Neural crest cell (in vitro differentiated cells): ENCODE results near the gene MAP2K1. TPM values are rescaled to one million over a fixed set of nuclear protein-coding genes. Genes with fewer than 3 reads are reported as not detected.
A peak's percentile ranks its signal among the peaks of the same experiment; 100 is the strongest.

ENCODE experiments used
- DNase-seq: peaks from one replicate; pipeline ENCODE4 v3.0.0; 2021; ENCODE audit warnings: low read depth, mixed read lengths, low spot score
- H3K27ac Mint-ChIP-seq: one replicate; pipeline ENCODE4 v1.8.0; 2021; ENCODE audit warnings: mild to moderate bottlenecking, mixed read lengths; ENCODE audit not compliant: unreplicated experiment
- H3K27me3 Mint-ChIP-seq: 2 replicates; pipeline ENCODE4 v1.8.0; 2021; ENCODE audit warnings: low read depth, mild to moderate bottlenecking, mixed read lengths
- H3K36me3 Mint-ChIP-seq: 2 replicates; pipeline ENCODE4 v1.8.0; 2021; ENCODE audit warnings: low read depth, mild to moderate bottlenecking, mixed read lengths
- H3K4me1 Mint-ChIP-seq: 2 replicates; pipeline ENCODE4 v1.8.0; 2021; ENCODE audit warnings: mixed read lengths
- H3K4me3 Mint-ChIP-seq: one replicate; pipeline ENCODE4 v1.8.0; 2021; ENCODE audit warnings: mild to moderate bottlenecking, mixed read lengths
- H3K9me3 Mint-ChIP-seq: 2 replicates; pipeline ENCODE4 v1.8.0; 2021; ENCODE audit warnings: mixed read lengths
- total RNA-seq: library from RNA; stranded (reverse); gene quantifications from 2 replicates; pipeline ENCODE4 v1.2.1, GENCODE V29; 2021
- TF ChIP-seq, protein P1 (sequence below): fragments of 200-600 bp; sonication (generic); conservative IDR thresholded peaks from 2 replicates; pipeline ENCODE4 v1.5.0; 2021; ENCODE audit warnings: antibody characterized with exemption, mild to moderate bottlenecking

The MAP2K1 gene
- total RNA-seq, 1 donor from 2014 or later: 43.3 TPM

DNA sequence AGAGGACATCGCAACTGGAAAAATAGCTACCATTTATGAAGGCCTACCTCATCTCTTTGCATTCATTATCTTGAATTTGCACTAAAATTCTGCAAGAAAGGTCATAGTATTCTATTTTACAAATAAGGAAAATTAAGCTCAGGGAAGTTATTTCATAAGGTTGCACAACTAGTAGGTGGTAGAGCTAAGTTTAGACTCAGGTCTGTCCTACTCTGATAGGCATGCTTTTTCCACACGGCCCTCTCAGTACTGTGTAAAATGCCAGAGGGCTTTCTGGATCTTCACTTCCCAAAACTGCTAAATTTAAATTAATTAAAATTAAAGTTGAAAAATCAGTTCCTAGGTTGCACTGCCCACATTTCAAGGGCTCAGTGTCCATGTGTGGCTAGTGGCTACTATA lies 18.3 kb downstream of the MAP2K1 start:
- H3K36me3 Mint-ChIP-seq: no peaks in the 10 kb centered on the region
- H3K27me3 Mint-ChIP-seq: no peaks in the 10 kb centered on the region
- H3K4me3 Mint-ChIP-seq: peak overlapping the region; percentile 27
- TF ChIP-seq, protein P1, sequence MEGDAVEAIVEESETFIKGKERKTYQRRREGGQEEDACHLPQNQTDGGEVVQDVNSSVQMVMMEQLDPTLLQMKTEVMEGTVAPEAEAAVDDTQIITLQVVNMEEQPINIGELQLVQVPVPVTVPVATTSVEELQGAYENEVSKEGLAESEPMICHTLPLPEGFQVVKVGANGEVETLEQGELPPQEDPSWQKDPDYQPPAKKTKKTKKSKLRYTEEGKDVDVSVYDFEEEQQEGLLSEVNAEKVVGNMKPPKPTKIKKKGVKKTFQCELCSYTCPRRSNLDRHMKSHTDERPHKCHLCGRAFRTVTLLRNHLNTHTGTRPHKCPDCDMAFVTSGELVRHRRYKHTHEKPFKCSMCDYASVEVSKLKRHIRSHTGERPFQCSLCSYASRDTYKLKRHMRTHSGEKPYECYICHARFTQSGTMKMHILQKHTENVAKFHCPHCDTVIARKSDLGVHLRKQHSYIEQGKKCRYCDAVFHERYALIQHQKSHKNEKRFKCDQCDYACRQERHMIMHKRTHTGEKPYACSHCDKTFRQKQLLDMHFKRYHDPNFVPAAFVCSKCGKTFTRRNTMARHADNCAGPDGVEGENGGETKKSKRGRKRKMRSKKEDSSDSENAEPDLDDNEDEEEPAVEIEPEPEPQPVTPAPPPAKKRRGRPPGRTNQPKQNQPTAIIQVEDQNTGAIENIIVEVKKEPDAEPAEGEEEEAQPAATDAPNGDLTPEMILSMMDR: no peak
- H3K9me3 Mint-ChIP-seq: no peaks in the 10 kb centered on the region
- H3K27ac Mint-ChIP-seq: peak overlapping the region; percentile 48
- peaks cover 79% of the 10 kb centered on the region for H3K4me1 Mint-ChIP-seq
- no peak for DNase-seq

DNA sequence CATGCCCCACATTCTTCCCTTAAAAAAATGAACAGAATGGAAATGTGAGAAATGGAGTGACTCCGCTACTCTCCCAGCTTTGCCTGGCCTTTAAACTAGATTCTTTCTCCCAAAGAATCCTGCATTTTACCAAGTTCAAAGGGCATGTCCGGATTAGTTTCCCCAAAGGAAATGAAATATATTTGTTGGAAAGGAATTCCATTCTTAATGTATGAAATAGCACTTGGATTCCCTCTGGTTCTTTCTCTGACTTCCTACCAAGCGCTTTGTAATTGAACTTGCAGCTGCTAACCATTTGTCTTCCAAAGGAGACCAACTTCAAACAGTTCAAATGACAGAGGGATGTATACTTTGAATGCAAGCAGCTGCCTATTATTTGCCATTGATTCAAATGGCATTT lies 18.9 kb downstream of the MAP2K1 start:
- Mint-ChIP-seq H3K4me1 (peaks cover 81% of the 10 kb centered on the region), H3K36me3 (no peaks in the 10 kb centered on the region), H3K27me3 (no peaks in the 10 kb centered on the region), H3K9me3 (no peaks in the 10 kb centered on the region), H3K4me3 (peak overlapping the region; percentile 16), H3K27ac (no peak overlapping the region)
- TF ChIP-seq, protein P1: no peak
- no peak for DNase-seq

DNA sequence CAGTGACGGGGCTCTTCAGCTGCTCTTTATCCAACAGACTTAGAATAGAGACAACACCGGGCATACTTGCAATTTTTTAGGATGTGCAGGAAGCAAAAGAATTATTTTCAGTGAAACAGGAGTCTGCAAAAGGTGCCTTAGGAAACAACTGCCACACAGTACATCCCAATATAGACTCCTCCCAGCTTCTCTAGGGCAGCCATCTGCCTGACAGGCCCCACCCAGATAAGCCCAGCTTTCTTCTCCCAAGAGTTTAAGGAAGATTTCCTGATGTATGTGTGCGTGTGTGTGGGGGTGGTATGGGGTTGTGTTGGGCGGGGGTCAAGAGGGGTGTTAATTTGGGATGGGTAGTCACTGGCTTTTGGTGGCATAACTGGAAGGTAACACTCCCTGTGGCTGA lies 21.5 kb downstream of the MAP2K1 start:
- Mint-ChIP-seq H3K9me3 (no peaks in the 10 kb centered on the region), H3K4me1 (peaks cover 74% of the 10 kb centered on the region), H3K27ac (no peak overlapping the region), H3K27me3 (no peaks in the 10 kb centered on the region), H3K36me3 (no peaks in the 10 kb centered on the region), H3K4me3 (no peak overlapping the region)
- TF ChIP-seq, protein P1: no peak
- no peak for DNase-seq

DNA sequence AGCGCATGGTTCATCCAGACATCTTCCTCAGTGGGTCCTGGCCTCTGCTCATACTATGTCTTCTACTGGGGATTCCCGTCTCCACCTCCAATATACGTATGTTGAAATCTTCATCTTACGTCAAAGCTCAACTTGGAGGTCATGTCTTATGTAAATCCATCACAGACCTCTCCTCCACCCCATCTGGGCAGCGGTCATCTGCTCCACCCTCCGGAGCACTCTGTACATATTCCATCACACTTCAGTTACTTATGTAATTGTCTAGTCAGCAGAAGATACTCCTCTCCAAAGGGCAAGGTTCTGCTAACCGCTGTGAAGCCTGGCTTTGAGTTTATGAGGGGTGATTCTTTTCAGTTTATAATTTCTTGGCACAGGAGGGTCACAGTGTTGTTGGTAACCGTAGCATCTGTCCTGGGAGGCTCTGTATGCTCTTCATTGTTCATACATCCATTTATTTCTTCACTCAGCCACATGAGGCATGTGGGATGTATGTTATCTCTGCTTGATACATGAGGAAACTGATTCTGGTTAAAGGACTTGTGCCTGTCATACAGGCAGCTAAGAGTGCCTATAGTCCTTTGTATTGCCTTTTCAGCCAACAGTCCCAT lies 22.1 kb downstream of the MAP2K1 start:
- Mint-ChIP-seq H3K4me1 (peaks cover 69% of the 10 kb centered on the region), H3K4me3 (peak overlapping the region; percentile 23), H3K9me3 (no peaks in the 10 kb centered on the region), H3K27ac (peak overlapping the region; percentile 78), H3K36me3 (no peaks in the 10 kb centered on the region), H3K27me3 (no peaks in the 10 kb centered on the region)
- no peak for DNase-seq
- TF ChIP-seq, protein P1: no peak

GRCh38 chr15:66409565-66410108 lies 22.9 kb downstream of the MAP2K1 start:
- Mint-ChIP-seq H3K4me3 (peak overlapping the region; percentile 52), H3K27ac (peak overlapping the region; percentile 83), H3K9me3 (no peaks in the 10 kb centered on the region), H3K36me3 (peaks cover 4% of the 10 kb centered on the region), H3K27me3 (no peaks in the 10 kb centered on the region), H3K4me1 (peaks cover 62% of the 10 kb centered on the region)
- TF ChIP-seq, protein P1: no peak
- no peak for DNase-seq
